Activated gamma-delta T cell treated with Interleukin-2 at 50 U/mL for 16 hours (primary cell): Measurements from ENCODE around the gene CASKIN2.
A peak's percentile ranks its signal among the peaks of the same experiment; 100 is the strongest.
"Not testable (repeated sequence)": the region's sequence is repeated elsewhere in the genome, so short reads cannot be mapped to it uniquely, and the experiment has no call there.

Experiments used
- DNase-seq: peaks from one replicate; pipeline ENCODE4 v3.0.0-alpha.2; 2020

The CASKIN2 gene

GRCh38 chr17:75488693-75489510, 26.4 kb downstream of the CASKIN2 start:
- DNase-seq = no peak

- peak; percentile 63 for DNase-seq
Observed at GRCh38 chr17:75487351-75488070, 27.8 kb downstream of the CASKIN2 start.

DNA sequence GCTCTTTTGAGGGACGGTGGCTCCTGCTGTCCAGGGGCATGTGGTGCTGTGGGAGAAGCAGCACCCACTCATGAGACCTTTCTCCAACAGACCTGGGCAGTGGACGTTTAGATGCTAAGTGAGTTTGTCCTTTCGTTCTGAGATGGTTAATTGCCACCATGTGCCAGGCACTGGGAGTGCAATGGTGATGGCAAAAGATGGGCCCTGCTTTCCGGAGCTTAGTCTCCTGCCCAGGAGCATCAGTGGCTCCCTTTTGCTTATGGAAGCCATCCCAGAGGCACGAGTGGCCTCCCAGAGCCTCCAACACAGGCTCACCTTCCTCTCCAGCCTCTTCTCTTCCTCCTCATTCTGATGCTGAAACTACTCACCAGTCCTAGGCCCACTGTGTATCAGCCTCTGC, 28.4 kb downstream of the CASKIN2 start:
- no peak for DNase-seq

GRCh38 chr17:75486151-75486550, 29.2 kb downstream of the CASKIN2 start:
- DNase-seq = no peak

- no peak for DNase-seq
Observed at GRCh38 chr17:75485688-75486087, 29.6 kb downstream of the CASKIN2 start.

- no peak for DNase-seq
Observed at GRCh38 chr17:75482098-75482942, 33.0 kb downstream of the CASKIN2 start.

GRCh38 chr17:75481194-75482068, 33.9 kb downstream of the CASKIN2 start:
- DNase-seq = no peak

DNA sequence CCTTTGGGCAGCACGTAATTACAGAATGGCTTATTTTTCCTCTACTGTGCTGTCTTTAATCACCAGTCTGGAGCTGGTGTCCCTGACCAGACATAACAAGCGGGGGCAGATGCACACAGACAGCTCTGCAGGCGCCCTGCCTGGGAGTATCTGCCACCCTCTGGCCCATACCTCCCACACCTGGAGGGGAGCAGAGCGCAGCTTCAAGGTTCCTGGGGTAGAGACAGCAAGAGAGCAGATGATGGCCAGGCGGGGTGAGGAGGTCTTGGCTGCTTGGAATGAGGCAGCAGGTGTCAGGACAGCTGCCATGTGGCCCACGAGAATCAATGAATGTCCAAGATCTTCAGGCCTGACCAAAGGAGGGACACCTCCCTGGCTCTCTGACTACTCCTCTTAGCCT, 35.1 kb downstream of the CASKIN2 start:
- no peak for DNase-seq

DNA sequence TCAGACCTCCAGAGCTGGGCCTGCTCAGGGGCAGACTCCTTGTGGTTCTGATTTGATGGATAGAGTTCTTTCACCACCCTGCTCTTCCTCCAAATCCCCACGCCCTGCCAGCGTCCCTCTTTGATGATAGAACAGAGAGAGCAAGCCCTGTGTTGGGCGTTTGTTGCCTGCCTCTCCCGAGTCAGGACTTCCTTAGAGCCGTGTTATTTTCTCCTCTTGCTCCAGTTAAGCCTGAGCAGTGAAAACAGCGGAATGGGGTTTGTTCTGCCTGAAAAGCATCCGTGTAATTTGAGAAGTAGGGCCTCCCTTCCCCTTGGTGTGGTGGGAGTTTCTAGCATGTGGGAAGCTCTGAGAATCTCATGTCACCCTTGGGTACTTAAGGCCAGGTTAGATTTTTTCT, 36.8 kb downstream of the CASKIN2 start:
- no peak for DNase-seq

DNA sequence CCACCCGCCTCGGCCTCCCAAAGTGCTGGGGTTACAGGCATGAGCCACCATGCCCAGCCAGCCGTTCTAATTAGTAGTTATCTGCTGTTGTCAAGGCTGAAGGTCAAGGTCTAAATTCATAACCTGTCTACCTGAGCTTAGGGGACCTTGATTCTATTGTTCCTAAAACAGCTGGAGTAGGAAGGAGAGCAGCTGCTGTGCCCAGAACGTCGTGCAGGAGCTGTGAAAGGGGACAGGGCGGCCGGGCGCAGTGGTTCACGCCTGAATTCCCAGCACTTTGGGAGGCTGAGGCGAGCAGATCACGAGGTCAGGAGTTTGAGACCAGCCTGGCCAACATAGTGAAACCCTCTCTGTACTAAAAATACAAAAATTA, 37.9 kb downstream of the CASKIN2 start:
- DNase-seq = not testable (repeated sequence)

- DNase-seq = no peak
Observed at GRCh38 chr17:75476752-75477489, 38.4 kb downstream of the CASKIN2 start.

DNA sequence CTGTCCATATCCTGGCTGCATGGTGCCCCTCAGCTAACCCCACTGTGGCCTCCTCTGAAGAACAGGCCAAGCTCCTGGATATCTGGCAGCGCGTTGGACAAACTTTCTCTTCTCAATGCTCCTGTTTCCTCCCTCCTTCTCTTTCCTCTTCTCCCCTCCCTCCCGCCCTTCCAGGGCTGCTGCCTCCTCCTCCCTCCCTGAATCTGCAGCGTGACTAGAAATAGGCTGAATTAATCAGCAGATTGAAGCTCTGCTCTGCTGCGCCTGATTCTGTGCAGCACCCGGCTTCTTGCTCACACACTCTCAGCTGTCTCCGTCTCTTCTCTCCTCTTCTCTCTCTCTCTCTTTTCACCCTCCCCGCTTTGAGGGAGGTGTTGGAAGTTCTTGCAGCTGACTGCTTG, 39.1 kb downstream of the CASKIN2 start:
- DNase-seq = no peak

DNA sequence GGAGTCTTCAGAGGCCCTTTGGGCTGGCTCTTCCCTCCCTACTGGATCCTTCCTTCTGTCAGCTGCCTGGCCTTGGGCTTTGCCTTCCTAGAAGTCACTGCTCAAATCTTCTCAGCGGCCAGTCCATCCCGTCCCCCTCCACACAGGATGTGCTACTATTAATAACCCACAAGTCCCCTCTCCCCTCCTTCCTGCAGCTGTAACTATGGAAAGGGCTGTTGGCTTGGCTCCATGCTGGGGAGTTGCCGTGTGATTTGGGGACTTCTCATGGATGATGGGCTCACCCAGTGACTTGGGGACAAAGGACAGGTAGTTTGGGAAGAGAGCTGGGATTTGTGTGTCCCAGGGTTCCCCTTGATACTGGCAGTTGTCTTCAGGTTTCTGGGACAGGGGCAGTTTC, 39.5 kb downstream of the CASKIN2 start:
- DNase-seq = no peak

GRCh38 chr17:75475144-75475835, 40.0 kb downstream of the CASKIN2 start:
- DNase-seq = no peak

- no peak for DNase-seq
Observed at GRCh38 chr17:75474736-75475135, 40.6 kb downstream of the CASKIN2 start.

DNA sequence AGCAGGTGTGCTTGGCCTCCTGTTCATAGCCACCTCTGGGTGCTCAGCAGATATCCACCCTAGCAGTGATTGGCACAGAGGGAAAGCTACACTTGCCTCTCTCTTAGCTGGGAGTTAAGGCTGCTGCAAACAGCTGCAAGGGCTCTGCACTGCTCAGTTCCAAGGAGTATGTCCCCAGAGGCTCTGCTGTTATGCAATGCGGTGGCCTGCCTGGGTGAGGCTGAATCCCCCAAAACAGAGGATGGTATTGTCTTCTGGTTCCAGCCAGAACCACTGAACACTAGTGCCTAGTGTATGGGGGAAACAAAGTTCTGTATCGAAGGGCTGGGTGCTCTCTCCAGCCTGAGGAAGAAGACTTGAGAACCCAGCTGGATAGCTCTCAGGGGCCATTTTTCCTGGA, 42.1 kb downstream of the CASKIN2 start:
- DNase-seq = no peak

- DNase-seq = no peak
Observed at GRCh38 chr17:75472119-75472518, 43.2 kb downstream of the CASKIN2 start.

- no peak for DNase-seq
Observed at GRCh38 chr17:75471207-75471606, 44.1 kb downstream of the CASKIN2 start.

GRCh38 chr17:75468779-75469373, 46.5 kb downstream of the CASKIN2 start:
- no peak for DNase-seq

DNA sequence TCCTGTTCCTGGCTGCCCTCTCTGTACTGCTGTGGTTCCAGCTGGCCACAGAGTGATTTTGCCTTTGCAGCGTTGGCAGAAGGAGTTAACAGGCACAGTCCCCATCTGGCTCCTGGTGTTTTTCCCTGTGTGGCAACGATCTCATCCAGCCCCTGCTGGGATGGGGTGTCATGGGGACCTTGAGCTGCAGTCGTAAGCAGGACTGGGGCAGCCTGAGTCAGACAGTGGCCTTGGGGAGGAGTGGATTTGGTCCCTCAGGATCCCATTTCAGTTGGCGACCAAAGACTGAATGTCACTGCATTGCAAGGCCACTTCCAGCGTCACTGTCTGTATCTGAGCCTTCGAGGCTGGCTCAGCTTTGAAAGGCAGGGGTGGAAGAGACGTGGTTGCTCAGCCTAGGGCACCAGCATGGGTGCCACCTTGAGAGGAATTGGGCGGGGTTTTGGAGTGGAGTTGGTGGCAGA, 47.0 kb downstream of the CASKIN2 start:
- DNase-seq = no peak

GRCh38 chr17:75465039-75465438, 50.3 kb downstream of the CASKIN2 start:
- no peak for DNase-seq
